HCT116 (cell line): Measurements from ENCODE around the gene TOR1AIP2. TPM values are rescaled to one million over a fixed set of nuclear protein-coding genes. Genes with fewer than 3 reads are reported as not detected.

Source experiments
- ATAC-seq: fragments of 200-7000 bp; cut with Tn5 transposase; 2 replicates; pipeline ENCODE4 v1.9.1; 2020; ENCODE audit warnings: mild to moderate bottlenecking, moderate library complexity
- BruUV-seq: library from RNA; stranded (reverse); fragments of 400-500 nt; replicated peaks from 2 replicates; lab custom pipeline; 2021; lab: Mats Ljungman, UMichigan
- CTCF ChIA-PET: fragments of 300-600 bp; sonication (Branson Sonifier 250); formaldehyde crosslinking; loops from one replicate; lab custom pipeline; 2021; ENCODE audit warnings: antibody characterized with exemption; lab: Charles Lee
- POLR2A ChIA-PET: fragments of 300-600, 350-600 bp; sonication (Branson Sonifier 250); formaldehyde crosslinking; loops from one replicate; lab custom pipeline; 2021; ENCODE audit warnings: antibody characterized with exemption; lab: Charles Lee
- RAD21 ChIA-PET, 2 experiments: fragments of 300-600 bp; sonication (Branson Sonifier 250); formaldehyde crosslinking; loops; one replicate each; lab custom pipeline; 2023; ENCODE audit warnings: low total read pairs in 2 of 2; ENCODE audit not compliant: uncharacterized antibody in 2 of 2, unreplicated experiment in 2 of 2, low non-redundant PET in 1 of 2; lab: Charles Lee
- DNase-seq: peaks from one replicate; pipeline ENCODE4 v3.0.0-alpha.2; 2010; ENCODE audit warnings: low read depth, low spot score
- H2AFZ ChIP-seq: fragments of 200-600 bp; shearing (Covaris generic), sonication (generic); 2 replicates; pipeline ENCODE4 v1.6.1; 2017; ENCODE audit warnings: low read depth, mixed run types, mixed read lengths, antibody characterized with exemption, low read length; ENCODE audit not compliant: poor library complexity, severe bottlenecking
- H3K27ac ChIP-seq: 2 replicates; pipeline ENCODE4 v1.5.1; 2012; ENCODE audit warnings: low read depth, low read length
- H3K27me3 ChIP-seq: fragments of 200-600 bp; sonication (generic); 2 replicates; pipeline ENCODE4 v1.6.1; 2016; ENCODE audit warnings: mixed run types, low read length, mixed read lengths; ENCODE audit not compliant: insufficient read depth
- H3K36me3 ChIP-seq, 2 experiments: fragments of 200-500 bp in 1 of 2; fragments of 200-600 bp in 1 of 2; sonication (Bioruptor generic) in 1 of 2; sonication (generic) in 1 of 2; 2 replicates each; pipeline versions ENCODE4 v1.5.1 to v1.6.1; 2014 to 2016; ENCODE audit warnings: low read length in 2 of 2, inconsistent platforms in 1 of 2, mixed read lengths in 1 of 2, mixed run types in 1 of 2; ENCODE audit not compliant: insufficient read depth in 2 of 2, control insufficient read depth in 1 of 2
- H3K4me1 ChIP-seq, 2 experiments: fragments of 200-600 bp in 1 of 2; sonication (generic) in 1 of 2; 2 replicates each; pipeline versions ENCODE4 v1.5.1 to v1.6.1; 2012 to 2017; ENCODE audit warnings: low read length in 2 of 2, inconsistent platforms in 1 of 2, mild to moderate bottlenecking in 1 of 2, mixed read lengths in 1 of 2, mixed run types in 1 of 2, moderate library complexity in 1 of 2; ENCODE audit not compliant: insufficient read depth in 2 of 2, control insufficient read depth in 1 of 2
- H3K4me2 ChIP-seq: fragments of 200-600 bp; sonication (generic); 2 replicates; pipeline ENCODE4 v1.6.1; 2017; ENCODE audit warnings: mixed run types, low read length, mixed read lengths
- H3K4me3 ChIP-seq, 2 experiments: fragments of 200-600 bp in 1 of 2; sonication (generic) in 1 of 2; replicated peaks in 1 of 2; 2 replicates each; pipeline ENCODE4 v1.5.1; 2011 to 2016; ENCODE audit warnings: low read length in 2 of 2, control low read depth in 1 of 2, low read depth in 1 of 2, mild to moderate bottlenecking in 1 of 2, mixed read lengths in 1 of 2, mixed run types in 1 of 2
- H3K79me2 ChIP-seq: fragments of 200-600 bp; sonication (generic); 2 replicates; pipeline ENCODE4 v1.6.1; 2017; ENCODE audit warnings: mild to moderate bottlenecking, mixed run types, low read length, moderate library complexity, mixed read lengths; ENCODE audit not compliant: insufficient read depth
- H3K9ac ChIP-seq: fragments of 200-600 bp; sonication (generic); 2 replicates; pipeline ENCODE4 v1.6.1; 2016; ENCODE audit warnings: low read length, mixed read lengths
- H3K9me2 ChIP-seq: fragments of 200-600 bp; sonication (generic), shearing (Covaris generic); 2 replicates; pipeline ENCODE4 v1.6.1; 2017; ENCODE audit warnings: mixed run types, mild to moderate bottlenecking, moderate library complexity; ENCODE audit not compliant: insufficient read depth
- H3K9me3 ChIP-seq, 2 experiments: fragments of 200-500 bp in 1 of 2; fragments of 200-600 bp in 1 of 2; sonication (Bioruptor generic) in 1 of 2; sonication (generic) in 1 of 2; 2 replicates each; pipeline ENCODE4 v1.6.1; 2014 to 2017; ENCODE audit warnings: low read length in 2 of 2, mixed read lengths in 2 of 2, inconsistent platforms in 1 of 2, low read depth in 1 of 2, mild to moderate bottlenecking in 1 of 2, mixed run types in 1 of 2, moderate library complexity in 1 of 2; ENCODE audit not compliant: control insufficient read depth in 1 of 2, insufficient read depth in 1 of 2
- H4K20me1 ChIP-seq: fragments of 200-600 bp; sonication (generic), shearing (Covaris generic); 2 replicates; pipeline ENCODE4 v1.6.1; 2017; ENCODE audit warnings: mixed run types, mild to moderate bottlenecking, moderate library complexity; ENCODE audit not compliant: insufficient read depth
- CBX3 ChIP-seq: IDR thresholded peaks from 2 replicates; pipeline ENCODE4 v1.6.1; 2012; ENCODE audit warnings: low read depth
- CEBPB ChIP-seq: IDR thresholded peaks from 2 replicates; pipeline ENCODE4 v1.6.1; 2012; ENCODE audit warnings: low read depth
- EGR1 ChIP-seq: IDR thresholded peaks from 2 replicates; pipeline ENCODE4 v1.6.1; 2012; ENCODE audit warnings: low read depth
- JUND ChIP-seq: IDR thresholded peaks from 2 replicates; pipeline ENCODE4 v1.6.1; 2012
- MAX ChIP-seq: IDR thresholded peaks from 2 replicates; pipeline ENCODE4 v1.6.1; 2012
- RAD21 ChIP-seq: IDR thresholded peaks from 2 replicates; pipeline ENCODE4 v1.6.1; 2012; ENCODE audit warnings: low read depth, mild to moderate bottlenecking
- SP1 ChIP-seq: IDR thresholded peaks from 2 replicates; pipeline ENCODE4 v1.6.1; 2012; ENCODE audit warnings: low read depth
- ZNF274 ChIP-seq: fragments of 200-500 bp; sonication (Bioruptor generic); IDR thresholded peaks from 2 replicates; pipeline ENCODE4 v1.6.1; 2014; ENCODE audit warnings: mild to moderate bottlenecking, low read depth, low read length, inconsistent platforms
- intact Hi-C: fragments of 100-400 bp; cut with micrococcal nuclease; formaldehyde crosslinking; loops from 2 replicates; pipeline ENCODE4 v1.10.0; 2022
- total RNA-seq: library from RNA; stranded (reverse); gene quantifications from one replicate; pipeline ENCODE4 v1.2.1, GENCODE V29; 2021; ENCODE audit not compliant: unreplicated experiment

TOR1AIP2 gene
- total RNA-seq, 1 experiment from 2014 or later = 106 TPM

GRCh38 chr1:179820226-179820970 lies 57.2 kb downstream of the TOR1AIP2 start:
- TF ChIP-seq ZNF274 = no peak
- TF ChIP-seq CBX3 = no peak
- no peak for TF ChIP-seq RAD21
- TF ChIP-seq MAX = no peak
- DNase-seq (no peak), ATAC-seq (no peak)
- H3K9me2 ChIP-seq = no peaks in the 10 kb centered on the region
- no peak overlapping the region for H3K27ac ChIP-seq
- intact Hi-C loops = no loop called here
- H3K4me3 ChIP-seq = no peak overlapping the region
- H3K27me3 ChIP-seq = no peaks in the 10 kb centered on the region
- H3K79me2 ChIP-seq = no peaks in the 10 kb centered on the region
- peaks cover 0 to 4% of the 10 kb centered on the region in 2 experiments; a peak in 2 of 4 replicates for H3K4me1 ChIP-seq
- H2AFZ ChIP-seq = no peak overlapping the region
- H4K20me1 ChIP-seq = no peaks in the 10 kb centered on the region
- RAD21 ChIA-PET = no interaction called here
- CTCF ChIA-PET = interaction anchor here (3.5 kb wide), 1 partner anchor 11 kb away, joined by 14 read pairs; no protein-coding TSS in a partner anchor
- POLR2A ChIA-PET = no interaction called here
- no peaks in the 10 kb centered on the region for H3K36me3 ChIP-seq
- H3K4me2 ChIP-seq = no peak overlapping the region
- no peaks in the 10 kb centered on the region for H3K9me3 ChIP-seq
- H3K9ac ChIP-seq = no peak overlapping the region
- no TSS peak for BruUV-seq

- ATAC-seq = no peak
These were observed 58.8 kb downstream of the TOR1AIP2 start for GRCh38 chr1:179818743-179819173.

More at GRCh38 chr1:179818743-179819173, 58.8 kb downstream of the TOR1AIP2 start:
- ChIA-PET POLR2A (no interaction called here), RAD21 (no interaction called here), CTCF (interaction anchor here (3.5 kb wide), 1 partner anchor 9 kb away, joined by 14 read pairs; no protein-coding TSS in a partner anchor)
- Histone ChIP-seq H3K4me1 (peaks cover 3 to 18% of the 10 kb centered on the region in 2 experiments; a peak in 3 of 4 replicates), H3K4me2 (no peak overlapping the region), H2AFZ (no peak overlapping the region), H3K9ac (no peak overlapping the region), H4K20me1 (no peaks in the 10 kb centered on the region), H3K27me3 (no peaks in the 10 kb centered on the region), H3K79me2 (no peaks in the 10 kb centered on the region), H3K4me3 (no peak overlapping the region), H3K27ac (no peak overlapping the region), H3K36me3 (no peaks in the 10 kb centered on the region), H3K9me2 (no peaks in the 10 kb centered on the region)
- no TSS peak for BruUV-seq
- intact Hi-C loops = loop anchor here (10.0 kb wide), 1 partner anchor 564 kb away; no protein-coding TSS in a partner anchor
- TF ChIP-seq EGR1 (no peak), CEBPB (no peak), JUND (no peak), ZNF274 (no peak), CBX3 (no peak), SP1 (no peak)
- TF ChIP-seq, all 23 proteins: peak for 0
- DNase-seq = no peak
- no peaks in the 10 kb centered on the region for H3K9me3 ChIP-seq
